ENCODE results near the gene BTD.
"Not testable (repeated sequence)": the region's sequence is repeated elsewhere in the genome, so short reads cannot be mapped to it uniquely, and the experiment has no call there.

The BTD gene

GRCh38 chr3:15602816-15603215 is 1.3 kb downstream of the BTD start:
- not testable (repeated sequence) for DNase-seq (ENCODE audit: low read depth in 2 of 3, low spot score in 2 of 3)

- not testable (repeated sequence) for DNase-seq (ENCODE audit: low read depth in 2 of 3, low spot score in 2 of 3)
Observed at GRCh38 chr3:15604584-15604983, 3.0 kb downstream of the BTD start.

GRCh38 chr3:15606434-15606891 is 4.9 kb downstream of the BTD start:
- no peak for DNase-seq (ENCODE audit: low read depth in 2 of 3, low spot score in 2 of 3)

- no peak for DNase-seq (ENCODE audit: low read depth in 2 of 3, low spot score in 2 of 3)
Observed at GRCh38 chr3:15610082-15610759, 8.7 kb downstream of the BTD start.

GRCh38 chr3:15611018-15611417 is 9.5 kb downstream of the BTD start:
- DNase-seq (ENCODE audit: low read depth in 2 of 3, low spot score in 2 of 3) = no peak

GRCh38 chr3:15612001-15612400 is 10.5 kb downstream of the BTD start:
- DNase-seq (ENCODE audit: low read depth in 2 of 3, low spot score in 2 of 3) = no peak

GRCh38 chr3:15614958-15615357 is 13.4 kb downstream of the BTD start:
- DNase-seq (ENCODE audit: low read depth in 2 of 3, low spot score in 2 of 3) = no peak

- no peak for DNase-seq (ENCODE audit: low read depth in 2 of 3, low spot score in 2 of 3)
Observed at GRCh38 chr3:15616053-15616452, 14.5 kb downstream of the BTD start.

GRCh38 chr3:15619659-15620464 is 18.3 kb downstream of the BTD start:
- DNase-seq (ENCODE audit: low read depth in 2 of 3, low spot score in 2 of 3) = not testable (repeated sequence)

- no peak for DNase-seq (ENCODE audit: low read depth in 2 of 3, low spot score in 2 of 3)
Observed at GRCh38 chr3:15623535-15624440, 22.2 kb downstream of the BTD start.

- no peak for DNase-seq (ENCODE audit: low read depth in 2 of 3, low spot score in 2 of 3)
Observed at GRCh38 chr3:15628967-15629366, 27.4 kb downstream of the BTD start.

GRCh38 chr3:15629860-15630597 is 28.5 kb downstream of the BTD start:
- no peak for DNase-seq (ENCODE audit: low read depth in 2 of 3, low spot score in 2 of 3)

GRCh38 chr3:15630646-15631350 is 29.3 kb downstream of the BTD start:
- DNase-seq (ENCODE audit: low read depth in 2 of 3, low spot score in 2 of 3) = no peak

- no peak for DNase-seq (ENCODE audit: low read depth in 2 of 3, low spot score in 2 of 3)
Observed at GRCh38 chr3:15631426-15632211, 30.1 kb downstream of the BTD start.

GRCh38 chr3:15632212-15632580 is 30.7 kb downstream of the BTD start:
- no peak for DNase-seq (ENCODE audit: low read depth in 2 of 3, low spot score in 2 of 3)

GRCh38 chr3:15633159-15633558 is 31.6 kb downstream of the BTD start:
- DNase-seq (ENCODE audit: low read depth in 2 of 3, low spot score in 2 of 3) = no peak

- no peak for DNase-seq (ENCODE audit: low read depth in 2 of 3, low spot score in 2 of 3)
Observed at GRCh38 chr3:15633766-15634598, 32.4 kb downstream of the BTD start.

- no peak for DNase-seq (ENCODE audit: low read depth in 2 of 3, low spot score in 2 of 3)
Observed at GRCh38 chr3:15634671-15635070, 33.1 kb downstream of the BTD start.
